Measurements from ENCODE around the gene ODAD3.
"Not testable (repeated sequence)": the region's sequence is repeated elsewhere in the genome, so short reads cannot be mapped to it uniquely, and the experiment has no call there.

The ODAD3 gene

DNA sequence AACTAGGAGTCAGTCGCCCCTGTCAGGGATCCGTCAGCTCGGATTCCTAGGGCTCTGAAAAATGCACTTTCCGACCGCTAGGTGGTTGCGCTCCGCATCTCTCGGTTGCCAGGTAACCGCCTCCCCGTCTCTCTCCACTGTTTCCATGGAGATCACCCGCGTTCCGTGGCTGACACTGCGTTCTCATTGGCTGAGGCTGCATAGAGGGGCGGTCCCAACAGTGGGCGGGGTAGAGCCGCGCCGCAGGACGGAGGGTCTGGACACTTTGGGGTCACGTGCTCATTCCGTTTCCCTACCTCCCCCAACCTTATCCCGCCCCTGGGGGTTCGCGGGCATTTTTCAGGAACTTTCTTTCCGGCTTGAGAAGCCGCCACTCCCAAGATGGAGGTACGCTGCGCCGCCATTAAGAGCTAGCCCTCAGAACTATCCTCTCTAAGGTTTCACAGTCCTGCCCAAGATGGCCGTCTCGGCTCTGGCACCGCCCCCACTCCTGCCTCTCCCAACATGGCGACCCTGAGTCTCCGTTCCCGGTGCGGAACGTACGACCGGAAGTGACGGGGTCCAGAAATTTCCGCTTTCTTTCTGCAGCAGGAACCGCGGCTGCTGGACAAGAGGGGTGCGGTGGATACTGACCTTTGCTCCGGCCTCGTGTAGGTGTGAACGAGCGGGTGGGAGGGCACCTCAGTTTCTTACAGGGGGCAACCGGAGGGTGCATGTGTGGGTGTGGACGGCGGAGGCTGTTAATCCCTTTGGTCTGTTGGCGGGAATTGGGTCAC lies at the start of gene ODAD3, which contains the start of gene PRKCSH:
Gene ODAD3 (minus strand): TSS at position 65 of the 776 bp plus-strand sequence. CDS start 105 bp downstream, outside the sequence.
Gene PRKCSH (plus strand): TSS at position 579 of the 776 bp plus-strand sequence. CDS start 483 bp downstream, outside the sequence.
- peak; percentile 93 to 94 for DNase-seq (ENCODE audit: low read depth in 2 of 2)

DNA sequence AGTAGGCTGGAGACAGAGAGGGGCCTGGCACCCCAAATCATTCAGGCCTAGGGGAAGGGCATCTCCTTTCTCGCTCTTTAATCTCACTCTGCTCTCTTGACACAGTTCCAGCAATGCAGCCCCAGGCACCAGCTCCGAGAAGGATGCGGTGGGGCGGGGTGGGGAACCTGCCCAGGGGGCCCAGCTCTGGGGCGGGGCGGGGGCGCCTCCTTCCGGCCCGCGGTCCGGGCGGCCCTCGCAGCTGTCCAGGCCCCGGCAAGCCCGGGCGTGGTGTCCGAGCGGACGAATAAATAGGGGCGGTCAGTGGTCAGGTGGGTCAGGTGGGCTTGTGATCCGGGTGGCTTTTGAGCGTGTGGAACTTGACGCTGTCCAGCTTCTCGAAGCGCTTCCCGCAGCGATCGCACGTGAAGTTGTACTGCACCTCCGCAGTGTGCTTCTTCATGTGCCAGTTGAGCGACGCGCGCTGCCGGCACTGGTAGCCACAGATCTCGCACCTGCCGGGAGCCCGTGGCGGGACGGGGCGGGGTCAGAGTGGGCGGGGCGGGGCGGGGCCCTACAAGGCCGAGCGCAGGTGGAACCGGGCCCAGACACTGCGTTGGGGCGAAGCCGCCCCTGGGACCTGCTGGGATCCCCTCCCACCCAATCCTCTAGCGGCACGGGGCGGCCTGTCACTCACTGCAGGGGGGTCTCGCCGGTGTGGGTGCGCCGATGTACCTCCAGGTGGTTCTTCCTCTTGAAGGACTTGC lies 48.6 kb upstream of the ODAD3 start:
- DNase-seq (ENCODE audit: low read depth in 2 of 2): no peak

DNA sequence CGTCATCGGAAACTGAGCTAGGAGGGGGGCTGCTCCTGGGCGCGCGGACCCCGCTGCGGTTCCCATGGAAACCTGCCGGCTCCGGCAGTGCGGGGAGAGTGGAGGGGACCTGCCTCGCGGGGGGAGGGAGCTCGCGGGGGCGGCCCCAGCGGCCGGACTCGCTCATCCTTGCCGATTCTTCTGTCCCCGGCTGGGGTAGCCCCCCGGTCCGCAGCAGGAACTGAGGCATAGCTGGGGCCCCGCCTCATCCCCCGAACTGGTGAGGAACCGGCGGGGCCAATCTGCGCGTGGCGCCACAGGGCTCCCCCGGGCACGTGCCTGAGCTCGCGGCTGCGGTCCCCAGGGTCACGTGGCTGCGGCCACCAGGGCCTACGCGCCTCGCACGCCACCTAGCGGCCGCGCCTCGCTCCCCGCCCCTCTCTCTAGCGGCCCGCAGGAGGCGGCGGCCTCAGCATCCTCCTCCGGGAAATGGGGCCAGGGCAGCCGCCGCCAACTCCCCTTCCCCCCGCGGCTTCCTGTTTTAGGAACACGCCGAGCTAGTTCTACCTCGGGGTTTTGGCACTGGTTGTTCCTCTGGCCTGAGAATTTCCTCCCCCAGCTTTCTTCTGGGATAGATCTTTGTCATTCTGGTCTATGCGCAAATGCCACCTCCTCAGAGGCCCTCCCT lies 47.6 kb upstream of the ODAD3 start:
- peak; percentile 60 to 87 for DNase-seq (ENCODE audit: low read depth in 2 of 2)

DNA sequence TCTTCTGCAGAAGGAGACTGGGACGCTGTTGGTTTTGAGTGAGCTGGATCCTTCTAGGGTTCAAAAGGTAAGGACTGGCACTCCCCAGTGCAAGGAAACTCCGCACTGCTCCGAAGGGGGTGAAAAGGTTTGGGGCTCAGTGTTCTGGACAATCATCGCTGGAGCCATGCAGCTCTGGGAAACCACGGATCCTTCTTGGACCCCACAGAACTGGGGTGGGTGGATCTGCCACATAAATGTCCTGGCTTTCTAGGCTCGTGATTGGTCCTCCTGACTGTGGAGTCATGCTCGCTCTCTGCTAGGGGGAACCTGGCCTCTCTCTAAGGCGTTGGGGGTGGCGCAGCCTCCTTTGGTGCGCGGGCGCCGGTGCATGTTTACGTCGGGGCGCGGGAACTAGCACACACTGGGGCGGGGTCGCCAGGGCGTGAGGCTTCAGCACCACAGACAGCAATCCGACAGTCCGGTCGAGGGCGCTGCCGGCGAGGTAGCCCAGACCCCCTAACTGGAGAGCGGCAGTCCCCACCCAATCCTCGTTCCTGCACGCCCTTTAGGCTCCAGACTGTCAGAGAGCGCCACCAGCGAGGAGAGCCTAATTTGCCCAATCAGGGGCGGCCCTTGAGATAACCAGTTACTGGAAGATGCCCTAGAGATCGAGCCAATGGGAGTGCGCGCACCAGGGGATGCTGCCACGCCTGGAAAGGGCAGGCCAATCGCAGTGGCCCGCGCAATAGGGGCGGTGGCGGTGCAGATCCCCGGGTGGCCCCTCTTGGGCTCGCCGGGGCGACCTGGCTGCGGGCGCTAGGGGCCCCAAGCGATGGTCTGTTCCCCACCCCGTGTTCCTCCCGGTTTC lies 46.8 kb upstream of the ODAD3 start:
- peak; percentile 48 to 72 for DNase-seq (ENCODE audit: low read depth in 2 of 2)

DNA sequence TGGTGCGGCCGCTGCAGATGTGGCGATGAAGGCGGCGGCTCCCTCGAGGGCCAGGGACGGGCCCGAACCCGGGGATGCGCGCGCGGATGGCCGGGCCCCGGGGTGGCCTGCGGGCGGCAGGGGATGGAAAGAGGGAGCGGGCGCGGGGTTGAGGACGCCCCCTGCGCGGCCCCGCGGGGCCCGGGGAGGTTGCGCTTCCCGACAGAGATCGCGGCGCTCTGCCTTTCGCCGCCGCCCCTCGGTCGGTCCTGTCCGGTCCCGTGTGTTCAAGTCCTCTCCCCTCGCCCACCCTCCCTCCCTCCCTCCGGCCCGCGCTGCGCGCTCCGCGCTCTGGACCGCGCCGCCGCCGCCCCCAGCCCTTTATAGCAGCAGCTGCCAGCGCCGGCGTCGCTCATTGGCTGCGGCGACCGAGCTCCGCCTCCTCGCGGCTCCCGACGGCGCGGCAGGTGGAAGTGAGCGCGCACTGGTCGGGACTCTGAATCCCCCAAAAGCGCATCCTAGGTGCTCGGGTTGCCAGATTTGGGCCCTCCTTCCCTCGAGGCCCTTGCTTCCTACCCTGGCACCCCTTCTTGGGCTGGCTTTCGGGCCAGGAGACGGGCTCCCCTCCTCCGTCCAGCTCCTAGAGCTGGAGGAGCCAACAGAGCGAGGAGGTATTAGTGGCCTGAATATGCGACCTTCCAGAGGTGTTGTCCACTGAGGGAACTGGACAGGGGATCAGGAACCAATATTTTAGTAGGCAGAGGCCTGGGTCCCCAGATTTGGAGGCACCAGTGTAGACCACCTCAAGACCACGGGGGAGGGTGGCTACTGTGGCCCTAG lies 46.0 kb upstream of the ODAD3 start, which contains the start of gene ELAVL3:
Gene ELAVL3 (minus strand): TSS at position 332 of the 819 bp plus-strand sequence. CDS start 438 bp downstream, outside the sequence.
- DNase-seq (ENCODE audit: low read depth in 2 of 2): no peak

DNA sequence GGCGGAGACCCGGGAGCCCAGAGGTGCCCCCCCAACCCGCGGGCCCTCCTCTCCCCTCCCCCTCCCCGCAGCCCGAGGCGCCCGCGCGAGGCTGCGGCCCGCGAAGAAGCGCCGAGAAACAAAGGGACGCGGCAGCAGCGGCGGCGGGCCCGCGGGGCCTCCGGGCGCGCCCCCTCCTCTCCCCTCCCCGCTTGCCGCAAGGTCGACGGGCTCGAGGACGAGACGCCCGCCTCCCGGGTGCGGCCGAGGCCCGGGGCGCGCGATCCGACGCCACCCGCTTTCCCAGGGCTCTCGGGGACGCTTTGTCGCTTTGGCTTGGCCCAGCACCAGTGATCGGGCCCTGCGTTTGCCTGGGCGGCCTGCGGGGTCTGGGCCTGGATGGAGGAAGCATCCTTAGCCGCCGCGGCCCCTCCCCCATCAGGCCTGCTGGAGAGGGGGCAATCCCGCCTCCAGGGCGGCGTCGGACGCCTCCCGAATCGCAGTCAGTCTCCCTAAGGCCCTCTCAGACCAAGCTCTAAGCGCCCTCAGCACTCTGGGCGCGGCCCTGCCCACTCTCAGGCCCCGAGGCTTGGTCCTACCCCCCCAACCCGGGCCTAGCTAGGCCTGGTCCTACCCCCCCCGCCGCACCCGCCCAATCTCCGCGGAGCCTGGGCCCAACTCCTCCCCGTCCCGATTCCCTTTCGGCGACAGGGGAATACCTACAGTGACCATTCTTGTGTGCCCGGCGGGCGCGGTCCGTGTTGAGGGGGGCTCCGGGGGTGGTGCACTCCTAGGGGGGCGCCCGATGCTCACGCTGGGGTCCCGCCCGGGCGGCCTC lies 45.2 kb upstream of the ODAD3 start:
- no peak for DNase-seq (ENCODE audit: low read depth in 2 of 2)

DNA sequence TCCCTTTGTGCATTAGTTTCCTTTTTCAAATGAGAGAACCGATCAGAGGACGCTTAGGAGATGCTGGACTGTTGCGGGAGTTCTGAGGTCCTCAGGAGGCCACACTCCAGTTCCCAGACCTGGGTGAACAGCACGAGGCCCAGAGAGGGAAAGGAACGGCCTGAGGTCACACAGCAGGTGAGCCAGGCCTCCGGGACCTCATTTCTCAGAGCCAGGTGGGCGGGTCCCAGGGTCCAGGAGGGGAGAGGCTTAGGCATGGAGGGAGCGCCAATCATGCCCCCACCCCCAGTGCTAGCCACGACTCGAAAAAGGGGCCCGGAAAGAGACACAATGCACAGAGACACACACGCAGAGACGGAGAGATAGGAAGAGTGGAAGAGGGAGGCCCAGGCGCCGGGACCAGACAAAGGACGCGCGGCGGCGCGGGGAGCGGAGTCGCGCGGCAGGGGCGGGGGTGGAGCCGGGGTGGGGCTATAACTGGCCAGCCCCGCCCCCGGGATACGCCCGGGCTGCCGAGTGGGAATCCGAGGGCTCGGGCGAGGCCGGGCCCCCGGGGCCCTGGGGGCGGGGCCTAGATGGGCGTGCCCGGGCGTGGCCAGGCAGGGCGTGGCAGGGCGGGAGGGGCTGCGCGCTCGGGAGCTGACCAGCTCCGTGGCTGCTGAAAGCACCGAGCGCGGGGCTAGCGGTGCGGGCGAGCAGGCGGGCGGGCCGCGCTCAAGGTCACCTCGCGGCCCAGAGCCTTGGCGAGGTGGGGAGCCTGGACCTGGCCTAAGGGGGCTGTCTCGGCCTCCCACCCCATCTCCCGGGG lies 44.4 kb upstream of the ODAD3 start:
- no peak for DNase-seq (ENCODE audit: low read depth in 2 of 2)

DNA sequence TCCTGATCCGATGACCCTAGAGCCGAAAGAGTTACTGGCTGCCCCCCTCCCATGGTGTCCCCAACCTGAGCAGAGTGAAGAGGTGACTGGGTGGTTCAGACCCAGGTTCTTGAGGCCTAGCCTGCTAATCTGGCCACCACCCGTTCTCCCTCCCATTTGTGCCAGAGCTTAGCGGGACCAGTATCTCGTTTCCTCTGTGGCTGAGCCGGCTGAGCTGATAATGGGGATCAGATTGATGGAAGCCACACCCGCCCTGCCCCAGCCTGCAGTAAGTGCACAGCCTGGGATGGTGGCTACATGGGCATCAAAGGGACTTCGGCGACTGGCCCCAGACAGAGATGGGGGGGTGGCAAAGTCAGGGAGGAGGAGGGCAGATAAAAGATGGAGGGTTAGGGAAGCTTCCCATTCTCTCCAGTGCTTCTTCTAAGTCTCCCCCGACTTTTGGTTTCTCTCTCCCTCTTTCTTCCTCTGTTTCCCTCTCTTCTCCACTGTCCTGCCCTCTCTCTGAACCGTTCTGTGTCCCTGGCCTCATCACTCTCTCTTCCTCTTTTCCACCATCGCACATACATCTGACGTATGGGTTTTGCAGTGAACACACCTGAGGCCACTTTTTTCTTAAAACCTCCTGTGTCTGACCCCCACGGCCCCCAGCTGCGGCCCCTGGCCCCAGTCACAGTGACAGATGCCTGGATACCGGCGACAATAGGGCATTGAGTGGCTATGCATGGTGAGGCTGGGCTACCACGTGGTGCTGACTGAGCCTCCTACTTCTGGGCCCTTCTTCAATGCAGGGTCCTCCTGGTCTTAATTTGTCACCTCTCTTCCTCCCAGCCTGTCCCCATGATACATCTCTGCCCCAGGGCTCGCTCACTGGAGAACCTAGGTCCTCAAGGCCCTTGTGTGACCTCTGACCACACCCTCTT lies 43.5 kb upstream of the ODAD3 start:
- DNase-seq (ENCODE audit: low read depth in 2 of 2): no peak

DNA sequence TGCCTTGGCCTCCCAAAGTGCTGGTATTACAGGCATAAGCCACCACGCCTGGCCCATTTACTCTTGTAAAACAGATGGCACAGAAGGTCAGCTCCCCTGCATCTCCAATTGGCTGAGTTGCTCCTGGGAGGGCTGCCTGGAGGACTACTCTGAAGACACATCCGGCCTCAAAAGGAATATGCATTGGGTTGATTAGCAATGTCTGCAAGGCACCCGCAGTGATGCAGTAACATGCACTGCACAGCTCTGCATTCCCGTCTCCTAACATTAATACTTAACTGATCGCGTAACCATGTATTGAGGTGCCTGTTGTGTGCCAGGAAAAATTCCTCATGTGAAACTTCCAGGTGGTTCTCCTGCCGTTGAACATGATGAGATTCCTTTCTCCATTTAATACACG lies 40.9 kb upstream of the ODAD3 start:
- no peak for DNase-seq (ENCODE audit: low read depth in 2 of 2)

DNA sequence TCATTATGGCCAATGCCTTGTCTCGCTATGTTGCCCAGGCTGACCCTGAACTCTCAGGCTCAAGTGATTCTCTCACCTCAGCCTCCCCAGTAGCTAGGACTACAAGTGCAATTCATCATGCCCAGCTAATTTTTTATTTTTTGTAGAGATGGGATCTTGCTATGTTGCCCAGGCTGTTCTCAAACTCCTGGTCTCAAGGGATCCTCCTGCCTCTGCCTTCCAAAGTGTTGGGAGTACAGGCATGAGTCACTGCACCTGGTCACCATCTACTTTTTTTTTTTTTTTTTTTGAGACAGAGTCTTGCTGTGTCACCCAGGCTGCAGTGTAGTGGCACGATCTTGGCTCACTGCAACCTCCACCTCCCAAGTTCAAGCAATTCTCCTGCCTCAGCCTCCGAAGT lies 40.4 kb upstream of the ODAD3 start:
- not testable (repeated sequence) for DNase-seq (ENCODE audit: low read depth in 2 of 2)

DNA sequence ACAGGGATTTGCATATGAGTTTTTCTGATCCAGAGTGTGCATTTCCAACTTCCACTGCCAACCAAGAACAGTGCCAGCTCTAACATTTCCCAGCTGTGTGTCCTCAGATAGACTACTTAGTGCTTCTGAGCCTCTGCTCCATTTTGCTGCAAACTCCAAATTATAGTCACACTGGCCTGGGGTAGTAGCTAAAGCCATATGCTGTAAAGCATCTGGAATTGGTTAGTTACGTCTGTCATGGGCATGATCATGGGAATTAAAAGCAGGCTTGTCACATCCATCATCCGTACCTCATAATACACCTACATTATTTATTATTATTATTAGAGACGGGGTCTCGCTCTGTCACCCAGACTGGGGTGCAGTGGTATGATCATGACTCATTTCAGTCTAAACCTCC lies 38.8 kb upstream of the ODAD3 start:
- no peak for DNase-seq (ENCODE audit: low read depth in 2 of 2)

DNA sequence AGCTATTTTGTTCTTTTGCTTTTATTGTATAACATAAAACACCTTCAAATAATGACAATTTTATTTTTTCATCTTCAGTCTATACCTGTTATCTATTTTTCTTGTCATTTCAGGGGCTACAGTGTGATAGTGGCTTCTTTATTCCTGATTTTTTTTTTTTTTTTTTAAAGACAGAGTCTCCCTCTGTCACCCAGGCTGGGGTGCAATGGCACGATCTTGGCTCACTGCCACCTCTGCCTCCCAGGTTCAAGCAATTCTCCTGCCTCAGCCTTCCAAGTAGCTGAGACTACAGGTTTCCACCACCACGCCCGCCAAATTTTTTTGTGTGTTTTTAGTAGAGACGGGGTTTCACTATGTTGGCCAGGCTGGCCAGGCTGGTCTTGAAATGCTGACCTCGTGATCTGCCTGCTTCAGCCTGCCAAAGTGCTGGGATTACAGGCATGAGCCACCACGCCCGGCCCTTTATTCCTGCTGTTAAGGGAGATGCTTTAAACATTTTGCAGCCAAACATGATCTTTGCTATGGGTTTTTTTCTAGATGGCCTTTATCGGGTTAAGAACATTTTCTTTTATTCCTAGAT lies 33.4 kb upstream of the ODAD3 start:
- not testable (repeated sequence) for DNase-seq (ENCODE audit: low read depth in 2 of 2)

DNA sequence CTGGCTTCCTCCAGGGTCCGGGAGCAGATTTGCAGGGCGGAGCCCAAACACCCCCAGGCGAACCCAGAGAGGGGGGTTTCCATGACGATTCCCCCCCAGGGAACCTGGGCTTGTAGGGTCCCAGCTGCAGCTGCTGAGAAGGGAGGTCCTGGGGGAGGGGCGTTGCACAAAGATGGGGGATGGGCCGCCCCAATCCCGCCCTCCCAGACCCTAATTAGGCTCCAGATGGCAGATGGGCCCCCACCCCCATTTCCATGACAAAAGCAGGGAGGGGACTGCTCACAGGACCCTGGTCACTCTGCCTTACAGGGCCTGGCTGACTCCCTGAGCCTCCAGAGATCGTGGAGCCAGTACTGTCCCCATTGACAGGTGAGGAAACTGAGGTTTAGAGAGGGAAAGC lies 30.7 kb upstream of the ODAD3 start:
- no peak for DNase-seq (ENCODE audit: low read depth in 2 of 2)

DNA sequence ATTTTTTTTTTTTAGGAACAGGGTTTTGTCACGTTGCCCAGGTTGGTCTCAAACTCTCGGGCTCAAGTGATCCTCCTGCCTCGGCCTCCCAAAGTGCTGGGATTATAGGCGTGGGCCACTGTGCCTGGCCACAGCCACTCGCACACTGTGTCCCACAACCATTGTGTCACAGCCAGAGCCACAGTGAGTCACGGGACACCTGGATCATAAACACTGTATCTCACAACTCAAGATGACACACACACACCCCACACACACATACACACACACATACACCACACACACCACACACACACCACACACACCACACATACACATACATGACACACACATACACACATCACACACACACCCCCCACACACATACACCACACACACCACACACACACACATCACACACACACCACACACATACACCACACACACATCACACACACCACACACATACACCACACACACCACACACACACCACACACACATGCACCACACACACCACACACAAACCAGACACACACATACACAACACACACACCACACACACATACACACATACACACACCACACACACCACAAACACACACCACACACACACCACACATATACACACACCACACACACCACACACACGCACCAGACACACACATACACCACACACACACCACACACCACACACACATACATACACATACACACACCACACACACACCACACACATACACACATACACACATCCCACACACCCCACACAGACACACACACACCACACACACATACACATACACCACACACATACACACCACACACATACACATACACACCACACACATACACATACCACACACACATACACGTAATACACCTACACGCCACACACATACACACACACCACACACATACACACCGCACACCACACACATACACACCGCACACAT lies 29.7 kb upstream of the ODAD3 start:
- no peak for DNase-seq (ENCODE audit: low read depth in 2 of 2)

DNA sequence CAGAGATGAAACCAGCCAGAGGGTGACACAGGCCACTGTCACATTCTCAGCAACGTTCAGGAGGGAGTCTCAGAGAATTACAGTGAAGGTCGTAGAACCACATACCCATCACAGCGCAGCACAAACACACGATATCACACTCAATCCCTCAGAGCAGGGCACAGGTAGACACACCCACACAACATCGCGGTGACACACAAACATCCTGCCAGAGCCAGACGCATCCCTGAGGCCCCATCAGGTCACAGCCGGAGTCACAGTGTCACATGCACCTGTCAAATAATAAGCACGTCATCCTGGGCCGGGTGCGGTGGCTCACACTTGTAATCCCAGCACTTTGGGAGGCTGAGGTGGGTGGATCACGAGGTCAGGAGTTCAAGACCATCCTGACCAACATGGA lies 28.5 kb upstream of the ODAD3 start:
- no peak for DNase-seq (ENCODE audit: low read depth in 2 of 2)

DNA sequence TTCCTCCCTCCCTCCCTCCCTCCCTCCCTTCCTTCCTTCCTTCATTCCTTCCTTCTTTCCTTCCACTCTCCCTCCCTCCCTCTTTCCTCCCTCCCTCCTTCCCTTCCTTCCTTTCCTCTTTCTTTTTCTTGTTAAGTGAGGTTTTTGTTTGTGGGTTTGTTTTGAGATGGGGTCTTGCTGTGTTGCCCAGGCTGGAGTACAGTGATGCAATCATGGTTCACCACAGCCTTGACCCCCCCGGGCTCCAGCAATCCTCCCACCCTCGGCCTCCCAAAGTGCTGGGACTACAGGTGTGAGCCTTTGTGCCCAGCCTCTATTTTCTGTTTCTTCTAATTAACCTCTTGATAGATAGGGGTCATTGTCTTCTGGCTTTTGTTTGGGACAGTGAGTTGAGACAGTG lies 26.5 kb upstream of the ODAD3 start:
- no peak for DNase-seq (ENCODE audit: low read depth in 2 of 2)
